Measurements from ENCODE around the gene PRDM16.

Gene PRDM16

DNA sequence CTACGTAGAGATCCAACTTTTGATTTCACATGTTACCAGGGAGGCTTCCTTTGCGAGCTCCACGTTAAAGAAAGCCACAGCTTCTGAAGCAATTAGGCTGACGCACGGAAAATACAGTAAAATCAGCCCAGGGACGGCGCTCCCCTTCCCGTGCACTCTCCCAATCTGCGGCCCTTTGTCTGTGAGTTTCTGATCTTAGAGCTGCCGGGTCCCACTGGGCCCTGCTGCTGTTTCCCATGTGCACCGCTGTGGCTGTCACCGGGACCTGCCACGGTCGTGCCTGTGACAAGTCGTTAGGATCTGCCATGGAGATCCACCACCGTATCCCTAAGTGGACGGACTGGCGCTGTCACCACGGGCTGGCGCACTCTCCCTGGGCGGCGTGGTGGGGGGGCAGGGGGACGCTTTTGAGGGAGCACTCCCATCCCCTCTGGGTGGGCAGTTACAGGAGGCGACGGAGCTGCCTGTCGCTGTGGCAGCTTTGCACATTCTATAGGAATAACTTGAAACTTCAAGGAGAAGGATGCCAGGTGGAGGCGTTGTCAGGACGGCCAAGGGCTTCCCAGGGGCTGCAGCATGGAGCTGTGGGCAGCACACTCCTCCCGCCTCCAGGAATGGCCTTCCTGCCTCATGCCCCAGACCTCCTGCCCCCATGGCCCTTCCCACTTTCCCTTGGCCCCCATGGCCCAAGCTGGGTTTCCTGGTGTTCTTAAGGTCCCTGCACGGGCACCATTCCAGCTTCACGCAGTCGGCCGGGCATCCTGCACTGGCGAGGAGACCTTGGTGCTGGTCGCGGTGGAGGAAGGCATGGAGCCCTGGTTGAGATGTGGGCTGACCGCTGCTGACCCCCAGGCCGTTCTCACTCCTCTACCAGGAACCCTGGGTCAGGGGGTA is 85.1 kb downstream of the PRDM16 start:
- TF ChIP-seq, protein P1, sequence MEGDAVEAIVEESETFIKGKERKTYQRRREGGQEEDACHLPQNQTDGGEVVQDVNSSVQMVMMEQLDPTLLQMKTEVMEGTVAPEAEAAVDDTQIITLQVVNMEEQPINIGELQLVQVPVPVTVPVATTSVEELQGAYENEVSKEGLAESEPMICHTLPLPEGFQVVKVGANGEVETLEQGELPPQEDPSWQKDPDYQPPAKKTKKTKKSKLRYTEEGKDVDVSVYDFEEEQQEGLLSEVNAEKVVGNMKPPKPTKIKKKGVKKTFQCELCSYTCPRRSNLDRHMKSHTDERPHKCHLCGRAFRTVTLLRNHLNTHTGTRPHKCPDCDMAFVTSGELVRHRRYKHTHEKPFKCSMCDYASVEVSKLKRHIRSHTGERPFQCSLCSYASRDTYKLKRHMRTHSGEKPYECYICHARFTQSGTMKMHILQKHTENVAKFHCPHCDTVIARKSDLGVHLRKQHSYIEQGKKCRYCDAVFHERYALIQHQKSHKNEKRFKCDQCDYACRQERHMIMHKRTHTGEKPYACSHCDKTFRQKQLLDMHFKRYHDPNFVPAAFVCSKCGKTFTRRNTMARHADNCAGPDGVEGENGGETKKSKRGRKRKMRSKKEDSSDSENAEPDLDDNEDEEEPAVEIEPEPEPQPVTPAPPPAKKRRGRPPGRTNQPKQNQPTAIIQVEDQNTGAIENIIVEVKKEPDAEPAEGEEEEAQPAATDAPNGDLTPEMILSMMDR (IDR thresholded peaks at IDR 0.05; ENCODE audit: borderline replicate concordance, control extremely low read depth, extremely low read depth, insufficient read depth, missing control alignments): no peak
- no peak for DNase-seq (ENCODE audit: low spot score)
- in situ Hi-C loops (cut with MboI; ENCODE audit: low sequenced_read_pairs, unreplicated experiment): no loop called here

DNA sequence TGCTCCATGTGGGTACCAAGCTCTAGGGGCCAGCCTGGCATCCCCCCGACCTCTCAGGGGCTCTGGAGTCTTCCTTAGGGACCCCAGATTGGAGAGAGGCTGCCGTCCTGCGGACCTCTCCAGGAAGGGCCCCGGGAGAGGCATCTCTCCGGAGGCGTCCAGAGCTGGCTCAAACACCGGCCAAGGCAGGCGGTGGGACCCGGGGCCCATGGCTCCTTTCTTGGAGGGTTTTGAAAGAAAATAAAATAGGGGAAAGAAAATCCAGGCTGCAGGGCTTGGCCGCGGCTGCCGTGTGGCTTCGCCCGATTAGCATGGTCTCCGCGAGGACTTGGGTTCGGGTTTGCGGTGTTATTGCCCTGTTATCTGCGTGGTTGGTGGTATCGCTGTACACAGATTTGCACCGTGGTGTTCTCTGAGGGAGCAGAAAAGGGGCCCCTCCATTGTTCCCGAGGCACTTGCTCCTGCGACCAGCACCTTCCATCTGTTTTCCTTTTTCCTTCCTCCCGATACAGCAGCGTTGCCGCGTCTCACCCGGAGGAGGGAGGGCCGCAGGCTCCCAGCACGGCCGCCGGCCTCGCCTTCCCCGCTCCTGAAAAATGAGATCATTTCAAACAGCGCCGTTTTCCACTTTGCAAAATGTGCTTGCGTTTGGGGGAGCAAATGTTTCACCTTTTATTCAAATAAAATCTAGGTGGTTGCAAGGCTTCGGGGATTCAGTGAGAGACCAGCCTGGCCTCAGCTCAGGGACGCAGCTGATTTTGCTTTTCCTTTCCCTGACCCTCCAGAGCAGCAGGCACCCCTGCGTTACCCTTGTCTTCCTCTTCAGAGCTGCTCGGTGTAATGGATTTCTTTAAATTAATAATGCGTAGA is 86.3 kb downstream of the PRDM16 start:
- TF ChIP-seq, protein P1 (IDR thresholded peaks at IDR 0.05; ENCODE audit: borderline replicate concordance, control extremely low read depth, extremely low read depth, insufficient read depth, missing control alignments): no peak
- in situ Hi-C loops (cut with MboI; ENCODE audit: low sequenced_read_pairs, unreplicated experiment): no loop called here
- no peak for DNase-seq (ENCODE audit: low spot score)

DNA sequence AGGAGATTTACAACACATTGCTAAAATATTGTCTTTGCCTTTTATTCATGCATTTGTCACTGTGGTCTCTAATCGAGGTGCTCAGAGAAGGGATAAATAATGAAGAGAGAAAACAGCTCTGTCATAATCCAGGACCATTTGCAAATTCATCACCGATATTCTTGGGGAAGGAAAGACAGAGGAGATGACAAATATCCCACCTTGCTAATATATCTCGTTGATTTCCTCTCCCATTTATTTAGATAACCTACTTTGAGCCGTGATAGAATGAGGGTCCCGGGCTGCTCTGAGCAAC is 86.9 kb downstream of the PRDM16 start:
- DNase-seq (ENCODE audit: low spot score): no peak
- in situ Hi-C loops (cut with MboI; ENCODE audit: low sequenced_read_pairs, unreplicated experiment): no loop called here
- TF ChIP-seq, protein P1 (IDR thresholded peaks at IDR 0.05; ENCODE audit: borderline replicate concordance, control extremely low read depth, extremely low read depth, insufficient read depth, missing control alignments): no peak

DNA sequence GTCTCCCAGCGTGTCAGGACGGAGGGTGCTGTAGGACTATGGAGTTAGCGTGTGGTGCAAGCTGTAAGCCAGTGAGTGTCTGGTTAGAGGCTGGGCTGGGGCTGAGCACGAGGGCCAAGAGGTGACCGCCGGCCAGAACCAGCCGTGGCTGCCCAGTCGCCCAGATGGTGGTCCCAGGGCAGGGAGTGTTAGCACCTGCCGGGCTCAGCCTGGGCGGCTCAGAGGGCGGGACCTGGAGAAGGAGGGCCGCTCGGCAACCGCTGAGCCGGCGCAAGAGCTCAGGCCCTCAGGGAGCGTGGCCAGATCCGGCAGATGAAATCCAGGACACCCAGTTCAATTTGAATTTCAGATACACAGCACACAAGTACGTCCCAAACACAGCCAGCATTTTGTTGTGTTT is 87.9 kb downstream of the PRDM16 start:
- DNase-seq (ENCODE audit: low spot score): no peak
- in situ Hi-C loops (cut with MboI; ENCODE audit: low sequenced_read_pairs, unreplicated experiment): no loop called here
- TF ChIP-seq, protein P1 (IDR thresholded peaks at IDR 0.05; ENCODE audit: borderline replicate concordance, control extremely low read depth, extremely low read depth, insufficient read depth, missing control alignments): no peak

DNA sequence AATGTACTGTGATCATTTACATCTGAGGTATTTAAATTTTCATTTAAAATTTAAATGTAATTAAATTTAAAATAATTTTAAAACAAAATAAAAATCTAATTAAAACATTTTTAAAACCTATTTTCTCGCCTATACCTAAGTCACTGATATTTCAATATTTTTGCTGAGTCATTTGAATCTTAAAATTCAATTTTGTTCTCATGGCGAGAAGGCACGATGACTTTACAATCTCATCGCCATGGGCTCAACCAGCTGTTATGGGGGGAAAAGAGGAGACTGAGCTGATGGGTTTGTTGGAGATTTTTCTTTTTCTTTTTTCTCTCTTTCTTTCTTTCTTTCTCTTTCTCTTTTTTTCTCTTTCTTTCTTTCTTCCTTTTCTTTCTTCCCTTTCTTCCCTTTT is 89.3 kb downstream of the PRDM16 start:
- TF ChIP-seq, protein P1 (IDR thresholded peaks at IDR 0.05; ENCODE audit: borderline replicate concordance, control extremely low read depth, extremely low read depth, insufficient read depth, missing control alignments): no peak
- in situ Hi-C loops (cut with MboI; ENCODE audit: low sequenced_read_pairs, unreplicated experiment): no loop called here
- no peak for DNase-seq (ENCODE audit: low spot score)

DNA sequence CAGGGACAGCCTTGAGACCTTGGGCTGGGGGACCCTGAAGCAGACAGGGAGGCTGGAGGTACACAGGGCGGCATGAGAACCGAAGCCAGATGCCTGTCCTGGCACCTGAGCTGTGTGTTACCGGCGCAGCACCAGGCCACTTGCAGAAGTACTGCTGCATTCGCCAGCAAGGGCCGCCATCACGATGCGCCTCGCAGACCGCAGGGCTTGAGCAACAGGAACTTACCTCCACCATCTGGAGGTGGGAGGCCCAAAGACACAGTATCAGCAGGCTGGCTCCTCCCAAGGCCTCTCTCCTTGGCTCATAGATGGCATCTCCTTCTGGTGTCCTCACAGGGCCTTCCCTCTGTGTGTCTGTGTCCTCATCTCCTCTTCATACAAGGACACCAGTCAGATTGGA is 90.1 kb downstream of the PRDM16 start:
- TF ChIP-seq, protein P1 (IDR thresholded peaks at IDR 0.05; ENCODE audit: borderline replicate concordance, control extremely low read depth, extremely low read depth, insufficient read depth, missing control alignments): no peak
- DNase-seq (ENCODE audit: low spot score): no peak
- in situ Hi-C loops (cut with MboI; ENCODE audit: low sequenced_read_pairs, unreplicated experiment): no loop called here
